KBM-7 (cell line): ENCODE results near the gene AMN.
A peak's percentile ranks its signal among the peaks of the same experiment; 100 is the strongest.

Source experiments
- DNase-seq: peaks from one replicate; pipeline ENCODE4 v3.0.0-alpha.2; 2015
- in situ Hi-C: fragments of 300-500 bp; cut with MboI; formaldehyde crosslinking; loops from 2 replicates; pipeline ENCODE4 v1.14.3; 2020; ENCODE audit warnings: low sequenced_read_pairs, low pct_unique_long_range_greater_than_20kb, mixed read lengths

Gene AMN

GRCh38 chr14:102938191-102938590, 15.7 kb downstream of the AMN start:
- in situ Hi-C loops: no loop called here

GRCh38 chr14:102939329-102939728, 16.9 kb downstream of the AMN start:
- in situ Hi-C loops: no loop called here
- DNase-seq: no peak

More at GRCh38 chr14:102938191-102938590, 15.7 kb downstream of the AMN start:
- no peak for DNase-seq

GRCh38 chr14:102939820-102940561, 17.5 kb downstream of the AMN start:
- DNase-seq: no peak
- in situ Hi-C loops: no loop called here

GRCh38 chr14:102940729-102941362, 18.4 kb downstream of the AMN start:
- DNase-seq: no peak
- in situ Hi-C loops: no loop called here

GRCh38 chr14:102941419-102942011, 19.1 kb downstream of the AMN start:
- in situ Hi-C loops: no loop called here
- DNase-seq: no peak

GRCh38 chr14:102942069-102942468, 19.6 kb downstream of the AMN start:
- no peak for DNase-seq
- in situ Hi-C loops: no loop called here

GRCh38 chr14:102943454-102943853, 21.0 kb downstream of the AMN start:
- in situ Hi-C loops: no loop called here
- no peak for DNase-seq

GRCh38 chr14:102943979-102944378, 21.5 kb downstream of the AMN start:
- in situ Hi-C loops: no loop called here
- no peak for DNase-seq

- no peak for DNase-seq
- in situ Hi-C loops: no loop called here
These were observed 22.2 kb downstream of the AMN start for GRCh38 chr14:102944448-102945330.

- in situ Hi-C loops: no loop called here
- DNase-seq: no peak
These were observed 23.1 kb downstream of the AMN start for GRCh38 chr14:102945346-102946130.

GRCh38 chr14:102947321-102948103, 25.0 kb downstream of the AMN start:
- DNase-seq: no peak
- in situ Hi-C loops: no loop called here

GRCh38 chr14:102948698-102949061, 26.2 kb downstream of the AMN start:
- in situ Hi-C loops: no loop called here
- no peak for DNase-seq

GRCh38 chr14:102949062-102949800, 26.8 kb downstream of the AMN start:
- in situ Hi-C loops: no loop called here
- DNase-seq: peak; percentile 76

- in situ Hi-C loops: no loop called here
- DNase-seq: no peak
These were observed 27.5 kb downstream of the AMN start for GRCh38 chr14:102949801-102950451.

GRCh38 chr14:102951034-102951433, 28.6 kb downstream of the AMN start:
- no peak for DNase-seq
- in situ Hi-C loops: no loop called here

GRCh38 chr14:102951799-102952198, 29.3 kb downstream of the AMN start:
- DNase-seq: no peak
- in situ Hi-C loops: no loop called here

GRCh38 chr14:102952276-102952675, 29.8 kb downstream of the AMN start:
- DNase-seq: no peak
- in situ Hi-C loops: no loop called here
